ENCODE measurements around the gene FAM118B. TPM values are rescaled to one million over a fixed set of nuclear protein-coding genes. Genes with fewer than 3 reads are reported as not detected.

Gene FAM118B
- 40.3 TPM for polyA plus RNA-seq (2013, experiment 1 of 2)
- 39.9 TPM for polyA plus RNA-seq (2013, experiment 2 of 2)

DNA sequence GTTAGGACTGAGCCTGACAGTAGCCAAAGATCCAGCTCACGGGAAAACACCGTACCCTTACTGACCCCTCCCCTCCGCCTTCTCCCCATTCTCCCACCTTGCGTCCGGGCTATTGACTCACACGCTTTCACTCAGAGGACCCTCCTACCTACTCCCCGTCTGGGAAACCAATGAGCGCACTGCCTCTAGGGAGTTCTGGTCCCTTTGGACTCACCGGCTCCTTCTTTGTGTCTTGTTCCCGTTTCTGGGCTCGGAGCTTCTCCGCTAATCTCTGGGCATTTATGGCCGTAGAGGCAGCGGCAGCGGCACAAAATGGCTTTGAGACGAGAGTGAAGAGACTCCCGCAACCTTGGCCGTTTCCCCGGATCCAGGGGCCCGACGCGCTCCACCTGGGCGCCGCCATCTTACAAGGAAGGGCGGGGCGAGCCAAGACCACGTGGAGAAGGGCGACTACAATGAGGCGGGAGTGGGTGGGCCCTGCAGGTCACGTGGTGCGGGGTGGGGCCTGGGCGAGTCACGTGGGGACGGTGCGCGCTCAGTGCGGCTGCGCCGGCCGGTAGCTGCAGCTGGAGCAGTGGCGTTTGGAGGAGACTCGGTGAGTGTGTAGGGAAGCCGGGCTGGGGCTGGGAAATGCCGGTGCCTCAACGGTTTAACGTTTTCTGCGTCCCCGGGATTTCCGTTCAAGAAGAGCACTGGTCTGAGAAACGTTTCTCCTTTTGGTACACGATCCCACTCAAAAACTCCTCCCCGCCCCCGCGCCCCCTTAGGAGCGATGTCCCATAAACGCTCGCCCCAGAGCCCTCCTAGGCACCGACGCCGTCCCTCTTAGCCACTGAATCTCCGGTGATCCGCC, at the start of gene FAM118B, which contains the start of gene RPUSD4:
FAM118B (plus strand) TSS at position 547 of the 853 bp plus-strand sequence. CDS start 23,220 bp downstream, outside the sequence.
RPUSD4 (minus strand) TSS at position 415 of the 853 bp plus-strand sequence; CDS start at position 403, 12 bp downstream.
- no peaks in the 10 kb centered on the region for H3K9me3 ChIP-seq (ENCODE audit: insufficient read depth, low read depth, low read length)
- under 1% methylated on average over 62 of the region's 62 CpGs for WGBS
- no peaks in the 10 kb centered on the region for H3K4me1 ChIP-seq (ENCODE audit: insufficient read depth, low read length)
- peak within 1 kb of the TSS; percentile 82 for H3K27ac ChIP-seq (ENCODE audit: low read depth, low read length)
- peaks cover 38% of the 10 kb centered on the region for H3K36me3 ChIP-seq (ENCODE audit: insufficient read depth, low read length)
- peak within 1 kb of the TSS; percentile 89 for H3K9ac ChIP-seq (ENCODE audit: low read depth, low read length)
- H3K4me3 ChIP-seq (ENCODE audit: low read length): peak within 1 kb of the TSS; percentile 73
- no peaks in the 10 kb centered on the region for H3K27me3 ChIP-seq (ENCODE audit: insufficient read depth, low read length)

DNA sequence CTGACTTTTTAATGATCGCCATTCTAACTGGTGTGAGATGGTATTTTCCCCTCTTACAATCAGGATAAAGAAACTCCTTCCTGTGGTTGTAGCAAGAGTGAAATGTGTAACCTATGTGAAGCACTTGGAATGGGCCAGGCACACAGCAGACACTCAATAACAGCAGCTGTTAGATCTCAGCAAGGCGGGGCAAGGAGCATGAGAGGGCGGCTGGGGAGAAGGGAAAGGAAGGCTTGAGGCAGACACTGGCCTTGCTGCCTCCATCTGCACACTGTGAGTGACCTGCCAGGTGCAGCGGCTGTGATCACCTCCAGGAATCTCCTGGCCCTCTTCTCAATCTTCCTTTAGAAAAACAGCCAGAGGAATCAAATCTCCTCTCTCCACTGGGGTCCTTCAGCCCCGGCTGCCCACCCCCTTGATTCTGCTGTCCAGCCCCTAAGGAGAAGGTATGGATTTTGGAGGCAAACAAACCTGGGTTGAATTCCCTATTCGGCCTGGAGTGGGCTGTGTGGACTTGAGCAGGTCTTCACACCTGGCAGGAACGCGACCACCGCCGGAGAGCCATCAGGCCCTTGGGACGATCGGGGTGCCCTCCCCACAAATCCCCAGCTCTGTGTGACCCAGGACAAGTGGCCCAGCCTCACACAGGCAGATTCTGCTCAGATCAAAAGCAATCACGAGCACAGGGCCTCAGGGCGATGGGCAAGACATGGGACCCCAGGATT, 49.1 kb upstream of the FAM118B start:
- H3K36me3 ChIP-seq (ENCODE audit: insufficient read depth, low read length): no peaks in the 10 kb centered on the region
- WGBS: 85% methylated on average over 13 of the region's 14 CpGs
- H3K4me1 ChIP-seq (ENCODE audit: insufficient read depth, low read length): peaks cover 45% of the 10 kb centered on the region
- 0 out of 2 replicates have a peak, but pooled peaks cover 8% of the 10 kb centered on the region for H3K27me3 ChIP-seq (ENCODE audit: insufficient read depth, low read length)
- H3K27ac ChIP-seq (ENCODE audit: low read depth, low read length): no peak overlapping the region
- H3K4me3 ChIP-seq (ENCODE audit: low read length): no peak overlapping the region
- no peak overlapping the region for H3K9ac ChIP-seq (ENCODE audit: low read depth, low read length)
- no peaks in the 10 kb centered on the region for H3K9me3 ChIP-seq (ENCODE audit: insufficient read depth, low read depth, low read length)

DNA sequence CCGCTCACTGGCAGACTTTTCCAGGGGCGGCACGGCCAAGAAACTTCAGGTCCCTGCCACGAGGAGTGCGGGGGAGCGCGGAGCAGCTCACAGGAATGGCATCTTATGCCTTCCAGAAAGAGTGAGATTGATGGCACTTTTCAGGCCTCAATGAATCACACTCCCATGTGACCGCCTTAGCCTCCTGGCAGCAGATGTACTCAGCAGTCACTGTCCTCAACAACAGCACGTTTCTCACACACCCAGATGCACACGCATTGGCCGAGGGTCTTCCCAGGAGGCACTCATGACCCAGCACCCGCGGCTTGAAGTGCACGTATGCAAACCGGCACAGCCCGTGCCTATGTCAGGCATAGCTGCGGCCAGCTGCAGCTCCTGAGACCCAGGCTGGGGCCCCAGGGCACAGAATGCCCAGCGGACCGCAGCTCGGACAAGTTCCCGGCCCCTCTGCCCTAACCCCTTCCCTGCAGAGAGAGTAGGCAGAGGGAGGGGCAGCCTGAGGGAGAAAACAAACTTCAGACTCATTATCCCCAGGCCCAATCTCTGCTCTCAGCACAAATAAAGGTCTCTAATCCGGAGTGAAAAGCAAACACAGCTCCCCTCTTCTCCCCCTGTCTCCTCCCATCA, 48.4 kb upstream of the FAM118B start:
- Histone ChIP-seq H3K27me3 (ENCODE audit: insufficient read depth, low read length) (0 out of 2 replicates have a peak, but pooled peaks cover 8% of the 10 kb centered on the region), H3K36me3 (ENCODE audit: insufficient read depth, low read length) (no peaks in the 10 kb centered on the region), H3K9me3 (ENCODE audit: insufficient read depth, low read depth, low read length) (no peaks in the 10 kb centered on the region), H3K27ac (ENCODE audit: low read depth, low read length) (no peak overlapping the region; the same call in 1 of the 2 replicates), H3K4me1 (ENCODE audit: insufficient read depth, low read length) (peaks cover 42% of the 10 kb centered on the region), H3K4me3 (ENCODE audit: low read length) (no peak overlapping the region), H3K9ac (ENCODE audit: low read depth, low read length) (no peak overlapping the region)
- WGBS: 30% methylated on average over 22 of the region's 22 CpGs

DNA sequence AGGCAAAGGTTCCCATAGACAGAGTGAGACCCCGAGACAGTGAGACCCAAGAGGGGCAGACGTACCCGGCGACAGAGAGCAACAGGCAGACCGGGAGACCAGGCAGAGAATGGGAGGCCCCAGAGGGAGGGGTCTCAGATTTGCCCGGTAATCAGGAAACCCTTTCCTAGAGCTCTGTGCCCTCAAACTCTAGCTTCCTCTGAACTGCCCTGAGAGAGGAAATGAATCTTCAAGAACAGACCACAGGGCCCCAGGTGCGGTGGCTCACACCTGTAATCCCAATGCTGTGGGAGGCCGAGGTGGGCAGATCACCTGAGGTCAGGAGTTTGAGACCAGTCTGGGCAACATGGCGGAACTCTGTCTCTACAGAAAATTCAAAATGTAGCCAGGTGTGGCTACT, 47.8 kb upstream of the FAM118B start:
- H3K27ac ChIP-seq (ENCODE audit: low read depth, low read length): no peak overlapping the region
- peaks cover 37% of the 10 kb centered on the region for H3K4me1 ChIP-seq (ENCODE audit: insufficient read depth, low read length)
- no peaks in the 10 kb centered on the region for H3K9me3 ChIP-seq (ENCODE audit: insufficient read depth, low read depth, low read length)
- H3K9ac ChIP-seq (ENCODE audit: low read depth, low read length): no peak overlapping the region
- WGBS: 65% methylated on average over 9 of the region's 9 CpGs
- no peaks in the 10 kb centered on the region for H3K36me3 ChIP-seq (ENCODE audit: insufficient read depth, low read length)
- H3K27me3 ChIP-seq (ENCODE audit: insufficient read depth, low read length): 0 out of 2 replicates have a peak, but pooled peaks cover 8% of the 10 kb centered on the region
- no peak overlapping the region for H3K4me3 ChIP-seq (ENCODE audit: low read length)

DNA sequence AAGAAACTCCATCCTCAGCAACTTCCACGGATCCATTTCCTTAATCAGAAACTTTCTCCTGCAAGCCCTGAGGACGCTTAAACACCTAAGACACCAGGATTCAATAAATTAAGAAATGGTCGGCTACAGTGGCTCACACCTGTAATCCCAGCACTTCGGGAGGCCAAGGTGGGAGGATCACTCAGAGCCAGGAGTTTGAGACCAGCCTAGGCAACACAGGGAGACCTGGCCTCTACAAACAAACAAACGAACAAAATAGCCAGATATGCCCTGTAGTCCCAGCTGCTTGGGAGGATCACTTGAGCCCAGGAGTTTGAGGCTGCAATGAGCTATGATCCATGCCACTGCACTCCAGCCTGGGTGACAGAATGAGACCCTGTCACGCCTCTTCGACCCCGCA, 46.8 kb upstream of the FAM118B start:
- Histone ChIP-seq H3K27ac (ENCODE audit: low read depth, low read length) (no peak overlapping the region), H3K36me3 (ENCODE audit: insufficient read depth, low read length) (no peaks in the 10 kb centered on the region), H3K4me3 (ENCODE audit: low read length) (no peak overlapping the region), H3K4me1 (ENCODE audit: insufficient read depth, low read length) (peaks cover 41% of the 10 kb centered on the region), H3K9ac (ENCODE audit: low read depth, low read length) (no peak overlapping the region), H3K27me3 (ENCODE audit: insufficient read depth, low read length) (0 out of 2 replicates have a peak, but pooled peaks cover 8% of the 10 kb centered on the region), H3K9me3 (ENCODE audit: insufficient read depth, low read depth, low read length) (no peaks in the 10 kb centered on the region)
- WGBS: 85% methylated on average over 8 of the region's 8 CpGs

DNA sequence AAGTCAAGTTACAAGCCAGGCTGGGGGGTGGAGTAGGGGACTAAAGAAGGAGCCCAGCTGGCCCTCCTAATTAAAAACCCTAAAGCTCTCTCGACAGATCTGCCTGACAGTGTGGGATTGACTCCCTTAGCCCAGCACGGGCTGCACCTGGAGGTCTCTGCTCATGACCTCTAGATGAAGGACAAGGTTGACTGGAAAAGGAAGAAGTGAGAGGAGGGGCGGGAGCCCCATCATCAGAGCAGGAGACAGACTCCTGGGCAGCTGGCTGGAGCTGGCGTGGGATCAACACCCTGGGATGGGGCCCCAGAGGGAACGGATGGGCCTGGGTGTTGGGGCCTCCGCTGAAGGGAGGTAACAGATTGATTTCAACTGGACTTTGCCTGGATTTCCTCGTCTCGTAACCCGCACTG, 46.3 kb upstream of the FAM118B start:
- 84% methylated on average over 9 of the region's 9 CpGs for WGBS
- Histone ChIP-seq H3K36me3 (ENCODE audit: insufficient read depth, low read length) (no peaks in the 10 kb centered on the region), H3K4me3 (ENCODE audit: low read length) (no peak overlapping the region), H3K9me3 (ENCODE audit: insufficient read depth, low read depth, low read length) (no peaks in the 10 kb centered on the region), H3K9ac (ENCODE audit: low read depth, low read length) (no peak overlapping the region), H3K4me1 (ENCODE audit: insufficient read depth, low read length) (peaks cover 40% of the 10 kb centered on the region), H3K27ac (ENCODE audit: low read depth, low read length) (no peak overlapping the region), H3K27me3 (ENCODE audit: insufficient read depth, low read length) (0 out of 2 replicates have a peak, but pooled peaks cover 8% of the 10 kb centered on the region)

DNA sequence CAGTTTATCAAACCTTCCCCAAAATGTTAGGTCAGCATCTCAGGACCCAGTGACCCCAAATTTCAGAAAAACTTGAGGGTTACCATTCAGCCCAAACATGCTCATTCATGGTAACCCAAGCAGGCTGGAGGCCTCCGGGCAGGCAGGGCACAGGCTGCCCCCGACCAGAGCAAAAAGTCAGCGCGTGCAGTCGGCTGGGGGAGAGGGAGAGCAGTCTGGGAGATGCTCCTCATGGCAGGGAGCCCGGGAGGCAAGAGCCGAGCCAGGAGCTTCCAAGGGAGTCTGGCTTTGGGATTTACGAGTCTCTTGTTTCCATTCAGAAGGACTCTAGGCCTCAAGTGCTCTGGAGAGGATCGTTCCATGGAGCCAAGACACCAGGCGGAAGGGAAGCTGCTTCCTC, 45.8 kb upstream of the FAM118B start:
- no peak overlapping the region for H3K4me3 ChIP-seq (ENCODE audit: low read length)
- H3K9me3 ChIP-seq (ENCODE audit: insufficient read depth, low read depth, low read length): no peaks in the 10 kb centered on the region
- peaks cover 36% of the 10 kb centered on the region for H3K4me1 ChIP-seq (ENCODE audit: insufficient read depth, low read length)
- H3K9ac ChIP-seq (ENCODE audit: low read depth, low read length): no peak overlapping the region
- no peaks in the 10 kb centered on the region for H3K36me3 ChIP-seq (ENCODE audit: insufficient read depth, low read length)
- WGBS: 90% methylated on average over 10 of the region's 10 CpGs
- H3K27ac ChIP-seq (ENCODE audit: low read depth, low read length): no peak overlapping the region
- 0 out of 2 replicates have a peak, but pooled peaks cover 8% of the 10 kb centered on the region for H3K27me3 ChIP-seq (ENCODE audit: insufficient read depth, low read length)

DNA sequence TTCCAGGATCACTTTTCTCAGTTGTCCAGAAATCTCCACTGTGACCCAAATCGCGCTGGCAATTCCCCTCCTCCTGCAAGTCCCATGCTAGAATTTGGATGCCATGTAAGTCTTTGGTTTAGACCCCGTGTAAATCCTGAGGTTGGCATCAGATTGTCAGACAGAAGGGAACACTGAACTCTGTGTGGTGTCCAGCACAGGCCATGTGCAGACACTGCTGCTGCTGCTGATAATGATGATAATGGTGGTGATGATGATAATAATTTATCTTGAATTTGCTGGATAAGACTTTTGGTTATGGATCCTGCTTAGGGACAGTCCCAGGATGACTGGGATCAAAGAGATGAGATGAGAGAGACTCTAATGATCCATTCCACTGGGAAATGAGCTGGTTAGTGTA, 45.2 kb upstream of the FAM118B start:
- Histone ChIP-seq H3K27ac (ENCODE audit: low read depth, low read length) (no peak overlapping the region), H3K36me3 (ENCODE audit: insufficient read depth, low read length) (no peaks in the 10 kb centered on the region), H3K27me3 (ENCODE audit: insufficient read depth, low read length) (0 out of 2 replicates have a peak, but pooled peaks cover 8% of the 10 kb centered on the region), H3K4me1 (ENCODE audit: insufficient read depth, low read length) (peaks cover 30% of the 10 kb centered on the region), H3K4me3 (ENCODE audit: low read length) (no peak overlapping the region), H3K9ac (ENCODE audit: low read depth, low read length) (no peak overlapping the region), H3K9me3 (ENCODE audit: insufficient read depth, low read depth, low read length) (no peaks in the 10 kb centered on the region)
- 96% methylated on average over 3 of the region's 3 CpGs for whole genome bisulfite sequencing

DNA sequence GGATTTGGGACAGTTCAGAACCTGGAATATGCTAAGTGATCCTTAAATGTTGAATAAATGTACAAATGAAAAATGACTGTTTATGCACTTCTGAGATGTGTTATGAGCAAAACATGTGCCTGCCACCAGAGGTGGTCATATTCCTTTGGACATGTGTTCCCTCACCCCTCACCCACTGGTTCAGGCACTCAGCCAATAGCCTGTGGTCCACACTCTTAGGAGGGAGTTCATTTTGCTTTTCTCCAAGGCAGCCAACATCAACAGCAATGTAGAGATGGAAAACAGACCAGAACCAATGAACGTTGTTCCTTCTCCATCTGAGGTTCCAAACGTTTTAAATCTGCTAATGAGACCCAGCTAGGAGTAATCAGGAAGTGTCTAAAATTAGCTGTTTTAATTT, 44.1 kb upstream of the FAM118B start:
- 91% methylated on average over 2 of the region's 2 CpGs for WGBS
- Histone ChIP-seq H3K4me1 (ENCODE audit: insufficient read depth, low read length) (peaks cover 30% of the 10 kb centered on the region), H3K27ac (ENCODE audit: low read depth, low read length) (no peak overlapping the region), H3K9ac (ENCODE audit: low read depth, low read length) (no peak overlapping the region), H3K27me3 (ENCODE audit: insufficient read depth, low read length) (0 out of 2 replicates have a peak, but pooled peaks cover 5% of the 10 kb centered on the region), H3K9me3 (ENCODE audit: insufficient read depth, low read depth, low read length) (no peaks in the 10 kb centered on the region), H3K4me3 (ENCODE audit: low read length) (no peak overlapping the region), H3K36me3 (ENCODE audit: insufficient read depth, low read length) (no peaks in the 10 kb centered on the region)

DNA sequence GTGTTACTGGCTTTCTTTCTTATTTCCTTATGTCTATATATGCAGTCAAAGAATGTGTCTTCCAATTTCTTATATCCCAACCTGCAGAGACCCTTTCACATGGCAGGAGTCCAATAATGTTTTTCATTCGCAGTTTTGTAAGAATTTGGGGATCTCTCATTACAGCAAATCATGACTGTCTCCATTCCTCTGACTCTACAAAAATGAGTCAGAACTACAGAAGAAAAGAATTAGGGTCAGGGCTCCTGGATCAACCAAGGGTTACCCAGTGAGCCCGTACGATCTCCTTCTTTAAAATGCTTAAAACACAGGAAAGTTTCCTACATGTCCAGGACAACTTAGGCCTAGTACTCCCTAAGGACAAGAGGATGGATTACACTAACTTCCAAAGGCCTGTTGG, 42.3 kb upstream of the FAM118B start:
- no peak overlapping the region for H3K9ac ChIP-seq (ENCODE audit: low read depth, low read length)
- 82% methylated on average over 3 of the region's 3 CpGs for WGBS
- H3K27ac ChIP-seq (ENCODE audit: low read depth, low read length): peak overlapping the region; percentile 36; the same call in 1 of the 2 replicates
- no peak overlapping the region for H3K4me3 ChIP-seq (ENCODE audit: low read length)
- no peaks in the 10 kb centered on the region for H3K9me3 ChIP-seq (ENCODE audit: insufficient read depth, low read depth, low read length)
- no peaks in the 10 kb centered on the region for H3K36me3 ChIP-seq (ENCODE audit: insufficient read depth, low read length)
- H3K4me1 ChIP-seq (ENCODE audit: insufficient read depth, low read length): peaks cover 20% of the 10 kb centered on the region
- H3K27me3 ChIP-seq (ENCODE audit: insufficient read depth, low read length): 0 out of 2 replicates have a peak, but pooled peaks cover 4% of the 10 kb centered on the region
